CD4-positive, alpha-beta T cell treated with Interleukin-10 for 1 hour (primary cell): ENCODE measurements around the gene MUC6.

Experiments used
- DNase-seq: peaks from one replicate; pipeline ENCODE4 v3.0.0-alpha.2; 2020

Gene MUC6, protein sequence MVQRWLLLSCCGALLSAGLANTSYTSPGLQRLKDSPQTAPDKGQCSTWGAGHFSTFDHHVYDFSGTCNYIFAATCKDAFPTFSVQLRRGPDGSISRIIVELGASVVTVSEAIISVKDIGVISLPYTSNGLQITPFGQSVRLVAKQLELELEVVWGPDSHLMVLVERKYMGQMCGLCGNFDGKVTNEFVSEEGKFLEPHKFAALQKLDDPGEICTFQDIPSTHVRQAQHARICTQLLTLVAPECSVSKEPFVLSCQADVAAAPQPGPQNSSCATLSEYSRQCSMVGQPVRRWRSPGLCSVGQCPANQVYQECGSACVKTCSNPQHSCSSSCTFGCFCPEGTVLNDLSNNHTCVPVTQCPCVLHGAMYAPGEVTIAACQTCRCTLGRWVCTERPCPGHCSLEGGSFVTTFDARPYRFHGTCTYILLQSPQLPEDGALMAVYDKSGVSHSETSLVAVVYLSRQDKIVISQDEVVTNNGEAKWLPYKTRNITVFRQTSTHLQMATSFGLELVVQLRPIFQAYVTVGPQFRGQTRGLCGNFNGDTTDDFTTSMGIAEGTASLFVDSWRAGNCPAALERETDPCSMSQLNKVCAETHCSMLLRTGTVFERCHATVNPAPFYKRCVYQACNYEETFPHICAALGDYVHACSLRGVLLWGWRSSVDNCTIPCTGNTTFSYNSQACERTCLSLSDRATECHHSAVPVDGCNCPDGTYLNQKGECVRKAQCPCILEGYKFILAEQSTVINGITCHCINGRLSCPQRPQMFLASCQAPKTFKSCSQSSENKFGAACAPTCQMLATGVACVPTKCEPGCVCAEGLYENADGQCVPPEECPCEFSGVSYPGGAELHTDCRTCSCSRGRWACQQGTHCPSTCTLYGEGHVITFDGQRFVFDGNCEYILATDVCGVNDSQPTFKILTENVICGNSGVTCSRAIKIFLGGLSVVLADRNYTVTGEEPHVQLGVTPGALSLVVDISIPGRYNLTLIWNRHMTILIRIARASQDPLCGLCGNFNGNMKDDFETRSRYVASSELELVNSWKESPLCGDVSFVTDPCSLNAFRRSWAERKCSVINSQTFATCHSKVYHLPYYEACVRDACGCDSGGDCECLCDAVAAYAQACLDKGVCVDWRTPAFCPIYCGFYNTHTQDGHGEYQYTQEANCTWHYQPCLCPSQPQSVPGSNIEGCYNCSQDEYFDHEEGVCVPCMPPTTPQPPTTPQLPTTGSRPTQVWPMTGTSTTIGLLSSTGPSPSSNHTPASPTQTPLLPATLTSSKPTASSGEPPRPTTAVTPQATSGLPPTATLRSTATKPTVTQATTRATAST (N-terminal part only)

DNA sequence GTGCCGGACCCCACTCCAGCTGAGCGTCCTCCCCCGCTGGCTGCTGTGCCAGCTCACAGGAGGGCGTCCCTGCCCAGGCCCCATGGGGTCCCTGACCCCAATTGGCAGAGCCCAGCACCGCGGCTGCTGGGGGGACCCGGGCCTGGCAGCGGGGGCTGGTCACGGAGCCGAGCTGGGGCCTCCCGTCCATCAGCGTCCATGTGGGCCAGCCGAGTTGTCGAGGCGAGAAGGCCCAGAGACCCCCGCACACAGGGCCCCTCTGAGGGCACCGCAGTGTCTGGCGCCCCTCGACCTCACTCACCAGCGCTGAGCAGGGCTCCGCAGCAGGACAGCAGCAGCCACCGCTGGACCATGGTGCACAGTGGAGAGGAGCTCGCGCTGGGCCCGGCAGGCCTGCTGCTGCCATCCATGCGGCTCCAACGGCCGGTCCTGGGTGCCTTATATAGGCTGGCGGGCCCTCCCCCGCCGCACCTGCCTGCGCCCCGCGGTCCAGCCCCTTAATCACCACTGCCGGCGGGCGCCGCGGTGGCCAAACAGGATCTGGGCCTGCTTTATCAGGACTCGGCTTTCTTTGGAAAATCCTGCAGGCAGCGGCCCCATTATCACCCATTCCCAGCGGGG lies at the start of gene MUC6:
MUC6 (minus strand) TSS at position 416 of the 621 bp plus-strand sequence; CDS start at position 353, 63 bp downstream.
- DNase-seq = no peak

DNA sequence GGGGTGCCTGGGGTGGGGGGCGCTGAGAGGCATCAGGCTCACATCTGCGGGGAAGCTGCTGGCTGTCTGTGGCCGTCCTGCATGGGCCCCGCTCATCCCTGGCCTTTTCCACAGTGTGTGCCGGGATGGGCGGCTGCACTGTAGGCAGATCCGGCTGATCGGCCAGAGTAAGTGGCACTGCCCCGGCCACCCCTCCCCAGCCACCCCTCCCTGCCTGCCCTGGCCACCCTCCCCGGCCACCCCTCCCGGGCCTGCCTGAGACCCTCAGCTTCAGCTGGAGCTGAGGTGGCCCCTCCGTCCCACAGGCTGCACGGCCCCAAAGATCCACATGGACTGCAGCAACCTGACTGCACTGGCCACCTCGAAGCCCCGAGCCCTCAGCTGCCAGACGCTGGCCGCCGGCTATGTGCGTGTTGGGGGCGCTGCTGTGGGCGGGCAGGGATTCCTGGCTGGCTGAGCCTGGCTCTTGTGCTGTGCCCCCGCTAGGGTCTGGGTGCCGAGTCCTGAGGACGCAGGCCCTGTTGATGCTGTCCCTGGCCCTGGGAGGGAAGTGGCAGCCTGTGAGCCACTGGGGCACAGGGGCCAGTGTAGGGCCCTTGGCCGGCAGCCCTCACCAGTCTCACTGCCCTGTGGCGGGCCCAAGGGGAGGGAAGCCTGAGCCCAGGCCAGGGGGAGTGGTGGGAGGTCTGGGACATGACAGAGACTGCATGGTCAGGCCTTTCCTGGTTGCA lies 49.1 kb upstream of the MUC6 start:
- DNase-seq = no peak

DNA sequence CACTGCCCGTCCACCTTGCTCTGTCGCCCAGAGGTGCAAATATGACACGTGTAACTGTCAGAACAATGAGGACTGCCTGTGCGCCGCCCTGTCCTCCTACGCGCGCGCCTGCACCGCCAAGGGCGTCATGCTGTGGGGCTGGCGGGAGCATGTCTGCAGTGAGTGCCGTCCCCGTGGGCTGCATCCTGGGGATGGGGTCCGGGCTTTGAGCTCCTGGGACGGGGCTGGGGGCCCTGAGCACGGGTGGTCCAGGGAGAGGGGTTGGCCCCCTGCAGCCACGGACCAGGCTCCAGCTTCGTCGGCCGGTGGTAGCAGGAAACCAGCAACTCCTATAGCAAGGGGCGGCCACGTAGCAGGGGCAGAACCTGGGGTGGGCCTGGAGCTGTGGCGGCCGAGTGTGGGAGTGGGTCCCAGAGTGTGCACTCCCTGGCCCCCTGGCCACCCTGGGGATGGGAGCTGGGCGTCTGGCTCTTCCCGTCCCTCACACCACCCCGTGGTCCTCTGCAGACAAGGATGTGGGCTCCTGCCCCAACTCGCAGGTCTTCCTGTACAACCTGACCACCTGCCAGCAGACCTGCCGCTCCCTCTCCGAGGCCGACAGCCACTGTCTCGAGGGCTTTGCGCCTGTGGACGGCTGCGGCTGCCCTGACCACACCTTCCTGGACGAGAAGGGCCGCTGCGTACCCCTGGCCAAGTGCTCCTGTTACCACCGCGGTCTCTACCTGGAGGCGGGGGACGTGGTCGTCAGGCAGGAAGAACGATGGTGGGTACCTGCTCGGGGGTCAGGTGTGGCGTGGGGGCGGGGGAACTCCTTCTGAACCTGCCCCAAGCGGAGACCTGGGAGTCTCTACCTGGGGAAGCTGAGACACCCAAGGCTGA lies 48.3 kb upstream of the MUC6 start:
- DNase-seq = no peak

DNA sequence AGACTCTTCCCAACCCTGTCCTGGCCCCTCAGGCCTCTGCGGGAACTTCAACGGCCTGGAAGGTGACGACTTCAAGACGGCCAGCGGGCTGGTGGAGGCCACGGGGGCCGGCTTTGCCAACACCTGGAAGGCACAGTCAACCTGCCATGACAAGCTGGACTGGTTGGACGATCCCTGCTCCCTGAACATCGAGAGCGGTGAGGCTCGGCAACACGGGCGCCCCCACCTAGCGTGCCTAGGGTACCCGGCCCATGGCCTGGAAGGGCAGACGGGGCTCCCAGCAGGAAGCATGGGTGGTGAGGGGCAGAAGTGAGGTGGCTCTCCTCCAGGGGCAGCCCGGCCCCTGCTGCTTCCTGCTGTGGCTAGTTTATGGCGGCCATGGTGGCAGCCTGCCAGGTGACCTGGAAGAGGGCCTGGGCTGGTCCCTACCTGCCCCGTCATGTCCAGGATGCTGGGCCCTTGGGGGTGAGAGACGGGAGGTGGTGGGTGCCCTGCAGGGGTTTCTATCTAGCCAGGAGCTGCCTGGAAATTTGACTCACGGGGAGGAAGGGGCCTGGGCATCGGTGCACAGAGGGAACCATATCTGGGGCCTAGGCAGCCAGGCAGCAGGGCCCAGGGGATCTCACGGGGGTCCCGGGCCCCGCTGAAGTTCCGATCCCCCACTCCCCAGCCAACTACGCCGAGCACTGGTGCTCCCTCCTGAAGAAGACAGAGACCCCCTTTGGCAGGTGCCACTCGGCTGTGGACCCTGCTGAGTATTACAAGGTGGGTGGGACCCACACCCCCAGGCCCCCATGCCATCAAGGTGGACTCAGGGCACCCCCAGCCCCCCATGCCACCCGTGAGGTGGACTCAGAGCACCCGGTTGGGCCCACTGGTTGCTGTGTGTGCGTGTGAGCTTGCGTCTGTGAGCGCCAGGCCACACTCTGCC lies 47.4 kb upstream of the MUC6 start:
- no peak for DNase-seq

DNA sequence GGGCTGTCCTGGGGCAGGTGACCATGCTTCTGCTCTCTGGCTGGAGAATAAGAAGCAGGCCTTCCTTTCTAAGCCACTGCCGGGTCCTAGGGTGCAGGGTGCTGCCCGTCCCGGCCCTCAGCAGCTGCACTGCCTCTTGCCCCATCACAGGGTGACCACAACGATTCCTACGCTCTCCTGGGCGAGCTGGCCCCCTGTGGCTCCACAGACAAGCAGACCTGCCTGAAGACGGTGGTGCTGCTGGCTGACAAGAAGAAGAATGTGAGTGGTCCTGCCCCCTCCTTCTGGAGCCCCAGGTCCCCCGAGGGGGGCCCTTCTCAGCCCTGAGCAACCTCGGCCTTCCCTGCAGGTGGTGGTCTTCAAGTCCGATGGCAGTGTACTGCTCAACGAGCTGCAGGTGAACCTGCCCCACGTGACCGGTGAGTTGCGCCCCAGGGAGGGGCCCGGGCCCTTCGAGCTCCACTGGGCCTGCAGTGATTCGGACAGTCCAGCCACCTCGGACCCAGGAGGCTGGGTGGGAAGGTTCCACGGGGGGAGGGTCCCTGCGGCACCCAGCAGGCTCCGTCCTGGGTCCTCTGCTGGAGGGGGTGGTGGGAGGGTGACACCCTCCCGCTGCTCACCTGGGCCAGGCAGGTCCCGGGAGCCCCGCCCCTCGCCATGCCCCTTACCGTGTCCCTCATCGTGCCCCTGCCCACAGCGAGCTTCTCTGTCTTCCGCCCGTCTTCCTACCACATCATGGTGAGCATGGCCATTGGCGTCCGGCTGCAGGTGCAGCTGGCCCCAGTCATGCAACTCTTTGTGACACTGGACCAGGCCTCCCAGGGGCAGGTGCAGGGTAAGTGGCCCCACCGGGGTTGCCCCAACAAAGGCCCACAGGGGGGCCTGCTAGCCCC lies 46.5 kb upstream of the MUC6 start:
- DNase-seq = no peak

DNA sequence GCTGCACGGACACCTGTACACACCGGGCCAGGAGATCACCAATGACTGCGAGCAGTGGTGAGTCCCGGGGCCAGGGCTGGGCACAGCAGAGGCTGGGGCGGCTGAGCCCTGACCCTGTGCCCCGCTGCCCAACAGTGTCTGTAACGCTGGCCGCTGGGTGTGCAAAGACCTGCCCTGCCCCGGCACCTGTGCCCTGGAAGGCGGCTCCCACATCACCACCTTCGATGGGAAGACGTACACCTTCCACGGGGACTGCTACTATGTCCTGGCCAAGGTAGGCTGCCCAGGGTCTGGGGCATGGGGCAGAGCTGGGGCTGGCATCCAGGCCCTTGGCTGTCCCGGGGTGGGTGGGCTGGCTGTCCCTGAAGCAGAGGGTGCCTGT lies 45.8 kb upstream of the MUC6 start:
- DNase-seq = no peak

DNA sequence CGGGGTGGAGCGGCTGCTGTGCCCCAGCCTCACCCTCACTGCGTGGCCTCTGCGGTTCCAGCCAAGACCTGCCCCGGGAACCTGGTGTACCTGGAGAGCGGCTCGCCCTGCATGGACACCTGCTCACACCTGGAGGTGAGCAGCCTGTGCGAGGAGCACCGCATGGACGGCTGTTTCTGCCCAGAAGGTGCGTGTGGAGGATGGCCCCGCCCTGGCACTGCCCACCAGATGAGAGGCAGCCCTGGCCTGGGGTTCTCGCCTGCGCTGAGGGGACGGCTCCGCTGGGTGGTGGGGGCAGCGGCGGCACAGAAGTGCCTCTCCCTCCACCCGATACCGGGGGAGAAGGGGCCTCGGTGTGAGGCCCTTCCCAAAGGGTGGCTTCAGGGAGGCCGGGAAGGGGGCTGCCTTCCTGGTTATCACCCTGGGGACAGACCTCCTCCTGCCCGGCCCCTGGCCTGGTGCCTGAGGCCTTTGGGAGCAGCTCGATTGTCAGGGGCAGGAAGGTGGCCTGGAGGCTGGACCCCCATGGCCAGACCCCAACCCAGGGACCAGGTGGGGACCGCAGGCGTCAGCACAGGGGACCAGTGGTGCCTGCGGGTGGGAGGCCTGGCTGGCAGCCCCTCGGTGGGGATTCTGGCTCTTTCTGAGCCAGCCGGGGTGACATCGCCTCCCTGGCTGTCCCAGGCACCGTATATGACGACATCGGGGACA lies 45.2 kb upstream of the MUC6 start:
- no peak for DNase-seq

DNA sequence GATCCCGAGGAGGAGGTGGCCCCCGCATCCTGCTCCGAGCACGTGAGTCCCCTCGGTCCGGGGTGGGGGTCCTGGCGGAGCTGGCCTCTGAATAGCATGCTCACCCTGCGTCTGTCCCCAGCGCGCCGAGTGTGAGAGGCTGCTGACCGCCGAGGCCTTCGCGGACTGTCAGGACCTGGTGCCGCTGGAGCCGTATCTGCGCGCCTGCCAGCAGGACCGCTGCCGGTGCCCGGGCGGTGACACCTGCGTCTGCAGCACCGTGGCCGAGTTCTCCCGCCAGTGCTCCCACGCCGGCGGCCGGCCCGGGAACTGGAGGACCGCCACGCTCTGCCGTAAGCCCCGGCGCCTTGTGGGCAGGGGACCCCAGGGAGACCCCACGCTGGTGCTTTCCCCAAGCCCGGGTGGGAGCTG lies 41.7 kb upstream of the MUC6 start:
- DNase-seq = no peak

DNA sequence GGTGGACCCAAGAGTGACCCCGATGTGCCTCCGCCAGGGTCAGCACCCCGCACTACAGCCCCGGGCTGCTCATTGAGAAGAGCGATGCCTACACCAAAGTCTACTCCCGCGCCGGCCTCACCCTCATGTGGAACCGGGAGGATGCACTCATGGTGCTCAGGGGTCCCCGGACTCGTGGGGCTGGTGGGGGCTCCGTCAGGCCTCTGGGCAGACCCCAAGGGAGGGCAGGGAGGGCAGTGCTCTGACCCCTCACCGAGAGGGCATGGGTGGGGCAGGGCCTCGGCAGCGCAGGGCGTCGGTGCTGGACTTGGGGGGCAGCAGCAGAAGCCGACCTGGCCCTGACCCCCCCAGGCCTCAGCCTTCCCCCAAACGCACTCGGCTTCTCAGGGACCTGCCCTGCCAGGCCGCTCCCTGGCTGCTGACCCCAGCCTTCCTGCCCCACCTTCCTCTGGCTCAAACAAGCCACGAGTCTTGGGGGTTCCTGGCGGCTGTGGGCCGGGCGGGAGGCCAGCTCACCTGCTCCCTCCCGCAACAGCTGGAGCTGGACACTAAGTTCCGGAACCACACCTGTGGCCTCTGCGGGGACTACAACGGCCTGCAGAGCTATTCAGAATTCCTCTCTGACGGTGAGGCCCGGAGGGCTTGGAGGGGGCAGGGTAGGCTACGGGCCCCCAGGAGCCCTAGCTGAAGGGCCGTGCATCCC lies 41.0 kb upstream of the MUC6 start:
- DNase-seq = no peak

DNA sequence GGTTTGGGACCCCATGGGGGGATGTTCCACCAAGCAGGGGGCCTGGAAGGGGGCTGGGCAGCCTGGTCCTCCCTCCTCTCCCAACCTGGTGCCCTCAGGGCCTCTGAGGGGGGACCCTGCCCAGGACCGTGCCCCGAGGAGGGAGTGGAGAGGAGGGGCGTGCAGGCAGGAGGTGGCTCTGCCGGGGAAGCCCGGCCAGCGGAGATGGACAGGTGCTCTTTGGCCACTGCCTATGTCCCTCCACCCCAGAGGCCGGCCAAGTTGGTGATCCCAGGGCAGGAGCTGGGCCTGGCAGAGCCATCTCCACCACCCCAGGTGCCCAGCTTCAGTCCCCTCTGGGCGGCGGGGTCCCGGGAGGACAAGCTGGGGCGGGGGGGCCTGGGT lies 40.5 kb upstream of the MUC6 start:
- no peak for DNase-seq

DNA sequence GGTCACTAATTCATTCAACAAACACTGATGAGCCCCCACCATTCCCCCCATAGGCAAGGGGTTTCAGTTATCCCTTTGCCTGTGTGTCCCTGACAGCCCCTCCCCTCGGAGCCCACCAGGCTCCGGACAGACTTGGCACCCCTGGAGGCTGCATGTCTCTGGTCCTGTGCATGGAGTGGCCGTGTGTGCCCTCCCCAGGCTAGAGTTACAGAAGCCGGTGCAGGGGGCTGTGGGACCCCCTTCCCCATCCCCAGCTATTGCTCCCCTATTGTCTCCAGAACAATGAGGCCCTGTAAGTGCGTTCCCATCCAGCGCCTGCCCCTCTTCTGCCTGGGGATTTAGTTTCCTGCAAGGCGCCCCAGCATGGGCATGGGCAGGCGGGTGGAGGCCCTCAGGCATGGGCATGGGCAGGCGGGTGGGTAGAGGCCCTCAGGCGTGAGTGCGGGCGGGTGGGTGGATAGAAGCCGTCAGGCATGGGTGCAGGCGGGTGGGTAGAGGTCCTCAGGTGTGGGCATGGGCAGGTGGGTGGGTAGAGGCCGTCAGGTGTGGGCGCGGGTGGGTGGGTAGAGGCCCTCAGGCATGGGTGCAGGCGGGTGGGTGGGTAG lies 39.6 kb upstream of the MUC6 start:
- DNase-seq = no peak

DNA sequence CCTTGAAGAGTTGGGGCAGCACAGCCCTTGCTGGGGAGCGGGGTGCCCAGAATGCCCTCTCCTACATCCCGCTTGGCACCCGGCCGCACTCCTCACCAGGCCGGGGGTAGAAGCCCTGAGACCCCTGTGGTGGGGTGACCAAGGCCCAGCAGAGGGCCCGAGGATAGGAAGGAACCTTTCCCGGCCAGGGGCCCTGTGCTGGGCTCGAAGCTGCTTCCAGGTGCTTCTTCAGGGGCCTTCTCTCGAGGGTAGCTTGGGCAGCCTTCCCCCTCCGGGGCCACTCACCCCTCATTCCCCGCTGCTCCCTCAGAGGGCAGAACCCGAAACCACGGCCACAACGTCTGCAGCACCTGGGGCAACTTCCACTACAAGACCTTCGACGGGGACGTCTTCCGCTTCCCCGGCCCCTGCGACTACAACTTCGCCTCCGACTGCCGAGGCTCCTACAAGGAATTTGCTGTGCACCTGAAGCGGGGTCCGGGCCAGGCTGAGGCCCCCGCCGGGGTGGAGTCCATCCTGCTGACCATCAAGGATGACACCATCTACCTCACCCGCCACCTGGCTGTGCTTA lies 38.9 kb upstream of the MUC6 start:
- DNase-seq = no peak

DNA sequence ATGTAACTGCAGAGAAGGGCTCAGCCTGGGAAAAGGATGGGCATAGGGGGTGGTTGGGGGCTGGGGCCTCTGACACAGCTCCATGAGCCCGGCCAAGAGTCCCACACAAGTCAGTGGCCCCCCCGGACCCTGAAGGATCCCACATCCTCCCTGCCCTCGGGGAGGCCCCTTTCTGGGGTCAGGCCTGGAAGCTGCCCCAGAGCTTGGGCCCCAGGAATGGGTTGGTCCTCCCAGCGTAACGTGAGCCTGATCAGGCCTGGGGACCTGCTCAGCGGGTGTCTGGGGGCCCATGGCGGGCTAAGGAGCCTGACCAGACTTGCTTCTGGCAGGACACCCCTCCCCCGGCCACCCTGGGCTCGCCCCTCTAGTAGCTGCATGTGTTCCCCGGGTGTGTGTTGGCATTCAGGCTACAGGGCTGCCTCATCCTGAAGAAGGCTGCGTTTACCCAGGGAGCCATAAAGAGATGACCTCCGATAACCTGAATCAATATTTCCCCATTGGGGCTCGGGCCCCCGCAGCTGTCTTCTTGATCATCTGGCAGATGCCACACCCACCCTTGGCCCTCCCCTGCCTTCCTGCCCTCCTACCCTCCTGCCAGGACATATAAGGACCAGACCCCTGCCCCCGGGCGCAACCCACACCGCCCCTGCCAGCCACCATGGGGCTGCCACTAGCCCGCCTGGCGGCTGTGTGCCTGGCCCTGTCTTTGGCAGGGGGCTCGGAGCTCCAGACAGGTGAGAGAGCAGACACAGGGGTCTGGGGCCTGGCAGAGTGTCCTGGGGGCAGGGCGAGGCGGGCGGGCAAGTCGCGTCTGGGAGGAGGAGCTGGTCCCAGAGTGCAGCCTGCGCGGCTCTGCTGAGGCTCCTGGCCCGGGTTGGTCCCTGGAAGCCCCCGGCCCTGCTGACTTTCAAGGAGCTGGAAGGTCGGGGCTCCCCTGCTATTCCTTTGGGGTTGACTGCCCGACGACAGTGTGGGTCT lies 38.0 kb upstream of the MUC6 start, which contains the start of gene MUC2:
MUC2 (plus strand) TSS at position 631 of the 978 bp plus-strand sequence.
- DNase-seq = no peak

DNA sequence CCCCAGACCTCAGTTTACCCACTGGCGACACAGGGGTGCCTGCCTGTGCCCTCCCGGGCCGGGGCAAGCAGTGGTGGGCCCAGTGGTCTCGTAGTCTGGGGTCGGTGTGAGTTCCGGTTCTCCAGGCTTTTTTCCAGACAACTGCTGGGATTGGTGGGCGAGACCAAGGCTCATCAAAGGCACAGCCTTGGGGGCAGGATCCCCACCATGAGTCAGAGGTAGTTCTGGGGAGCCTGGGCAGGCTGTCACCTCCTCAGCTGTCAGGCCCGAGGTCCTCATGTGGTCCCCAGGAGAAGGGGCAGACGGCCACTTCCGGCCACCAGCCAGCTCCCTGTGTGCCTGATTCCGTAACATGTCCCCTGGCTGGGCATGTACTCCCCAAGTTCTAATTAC lies 37.3 kb upstream of the MUC6 start:
- no peak for DNase-seq

DNA sequence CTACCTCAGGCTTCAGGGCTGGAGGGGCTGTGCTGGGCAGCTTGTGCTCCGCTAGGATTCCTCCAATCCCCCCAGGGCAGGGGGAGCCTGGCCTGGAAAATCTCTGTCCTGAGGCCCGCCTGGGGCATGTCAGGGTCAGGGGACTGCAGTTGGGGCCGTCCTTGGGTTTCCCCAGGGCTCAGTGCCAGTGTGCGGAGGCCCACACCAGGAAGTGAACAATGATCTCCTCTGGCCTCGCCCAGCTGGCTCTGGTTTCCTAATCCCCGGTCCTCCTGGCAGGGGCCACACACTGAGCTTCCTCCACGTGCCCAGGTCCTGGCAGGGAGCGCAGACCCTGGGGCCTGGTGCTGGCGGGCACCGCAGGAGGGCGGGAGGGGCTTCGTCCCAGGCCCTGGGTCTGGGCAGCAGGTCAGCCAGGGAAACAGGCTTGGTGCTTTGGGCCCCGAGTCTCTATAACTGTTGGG lies 36.8 kb upstream of the MUC6 start:
- no peak for DNase-seq
